NOMO-1 (cell line): ENCODE data around the gene CEP43.

Experiments used
- DNase-seq, 2 experiments: peaks; one replicate each; lab custom pipeline; 2025; ENCODE audit not compliant: unreplicated experiment in 2 of 2; lab: John Stamatoyannopoulos, UW

CEP43 gene

GRCh38 chr6:166999145-166999883, at the start of gene CEP43:
Gene CEP43, plus strand, starts transcription at chr6:166999397. Its CDS starts 16 bp downstream, at chr6:166999413.
- DNase-seq = peak; percentile 93 to 97

- no peak for DNase-seq
Observed at GRCh38 chr6:166949528-166950442, 49.4 kb upstream of the CEP43 start.

- DNase-seq = no peak
Observed at GRCh38 chr6:166950443-166950821, 48.8 kb upstream of the CEP43 start.

GRCh38 chr6:166950892-166951669, 48.1 kb upstream of the CEP43 start:
- peak in 1 of 2 experiments; percentile 23 for DNase-seq

GRCh38 chr6:166951670-166952060, 47.5 kb upstream of the CEP43 start:
- DNase-seq = no peak

- no peak for DNase-seq
Observed at GRCh38 chr6:166952121-166952520, 47.1 kb upstream of the CEP43 start.

GRCh38 chr6:166952567-166953486, 46.4 kb upstream of the CEP43 start:
- DNase-seq = no peak

DNA sequence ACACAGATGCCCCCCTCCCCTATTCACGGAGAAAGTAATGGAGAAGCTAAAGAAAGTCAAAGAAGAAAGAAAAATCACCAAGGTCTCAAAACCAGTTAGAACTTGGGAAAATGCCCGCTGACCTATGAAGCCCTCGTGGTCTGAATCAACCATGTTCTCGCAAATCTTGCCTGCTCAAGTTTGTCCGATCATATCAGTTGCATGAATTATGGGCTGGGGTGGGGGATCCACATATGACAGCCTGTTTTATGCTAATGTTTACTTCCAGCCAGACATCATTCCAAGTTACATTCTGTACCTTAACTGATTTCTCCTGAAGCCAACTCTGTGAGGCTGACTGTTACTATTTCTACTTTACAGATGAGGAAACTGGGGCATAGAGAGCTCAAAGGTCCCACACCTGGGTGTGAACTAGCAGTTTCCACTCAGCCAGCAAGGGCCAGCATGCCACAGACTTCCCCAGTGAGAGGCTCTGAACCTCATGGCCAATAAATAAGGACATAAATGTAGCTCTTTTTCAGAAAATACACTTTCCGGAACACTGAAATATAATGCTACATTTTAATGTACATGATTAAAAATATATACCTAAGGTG, 45.0 kb upstream of the CEP43 start:
- no peak for DNase-seq

DNA sequence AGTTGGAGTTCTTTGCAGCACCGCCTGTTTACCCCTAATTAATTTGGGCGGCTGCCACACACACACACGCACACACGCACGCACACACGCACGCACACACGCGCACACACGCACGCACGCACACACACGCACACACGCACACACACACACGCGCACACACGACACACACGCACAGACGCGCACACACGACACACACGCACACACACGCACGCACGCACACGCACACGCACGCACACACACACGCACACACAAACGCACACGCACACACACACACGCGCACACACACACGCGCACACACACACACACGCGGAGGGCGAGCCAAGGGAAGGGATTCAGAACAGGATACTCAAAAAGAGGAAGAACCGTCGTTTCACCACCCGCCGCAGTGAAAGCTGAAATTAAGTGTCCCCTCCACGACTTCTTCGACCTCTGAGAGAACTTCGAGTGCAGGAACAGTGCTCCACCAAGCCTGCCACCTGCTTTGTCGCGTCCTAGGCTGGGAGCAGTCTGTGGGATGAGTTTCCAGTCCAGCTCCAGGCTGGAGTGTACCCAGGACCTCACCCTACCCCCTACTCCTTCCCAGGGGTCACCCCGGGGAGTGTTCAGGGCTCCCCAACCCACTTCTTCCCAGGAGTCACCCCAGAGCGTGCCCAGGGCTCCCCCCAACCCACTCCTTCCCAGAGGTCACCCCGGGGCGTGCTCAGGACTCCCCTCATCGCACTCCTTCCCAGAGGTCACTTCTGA, 43.9 kb upstream of the CEP43 start:
- DNase-seq = peak; percentile 64 to 84

DNA sequence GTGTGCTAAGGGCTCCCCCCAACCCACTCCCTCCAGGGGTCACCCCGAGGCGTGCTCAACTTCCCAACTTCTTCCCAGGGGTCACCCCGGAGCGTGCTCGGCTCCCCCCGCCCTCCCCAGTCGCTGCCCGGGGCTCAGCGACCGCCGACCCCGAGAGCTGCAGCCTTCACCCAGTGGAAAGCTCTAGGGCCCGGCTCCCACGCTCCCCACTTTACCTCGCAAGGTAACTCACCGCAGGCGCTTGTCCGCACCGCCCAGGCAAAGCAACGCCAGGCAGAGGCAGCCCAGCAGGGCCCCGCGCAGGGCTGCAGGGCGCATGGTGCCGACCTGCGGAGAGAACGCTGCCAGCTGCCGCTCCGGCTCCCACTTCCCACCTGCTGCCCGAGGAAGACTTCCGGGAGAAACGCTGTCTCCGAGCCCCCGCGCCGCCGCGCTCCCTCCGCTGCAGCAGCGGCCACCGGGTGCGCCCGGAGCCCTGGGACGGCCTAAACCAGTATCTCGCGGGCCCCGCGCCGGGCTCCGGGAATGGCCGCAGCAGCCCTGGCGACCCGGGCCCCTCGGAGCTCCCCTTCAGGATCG, 43.2 kb upstream of the CEP43 start:
- DNase-seq = peak in 1 of 2 experiments; percentile 14

DNA sequence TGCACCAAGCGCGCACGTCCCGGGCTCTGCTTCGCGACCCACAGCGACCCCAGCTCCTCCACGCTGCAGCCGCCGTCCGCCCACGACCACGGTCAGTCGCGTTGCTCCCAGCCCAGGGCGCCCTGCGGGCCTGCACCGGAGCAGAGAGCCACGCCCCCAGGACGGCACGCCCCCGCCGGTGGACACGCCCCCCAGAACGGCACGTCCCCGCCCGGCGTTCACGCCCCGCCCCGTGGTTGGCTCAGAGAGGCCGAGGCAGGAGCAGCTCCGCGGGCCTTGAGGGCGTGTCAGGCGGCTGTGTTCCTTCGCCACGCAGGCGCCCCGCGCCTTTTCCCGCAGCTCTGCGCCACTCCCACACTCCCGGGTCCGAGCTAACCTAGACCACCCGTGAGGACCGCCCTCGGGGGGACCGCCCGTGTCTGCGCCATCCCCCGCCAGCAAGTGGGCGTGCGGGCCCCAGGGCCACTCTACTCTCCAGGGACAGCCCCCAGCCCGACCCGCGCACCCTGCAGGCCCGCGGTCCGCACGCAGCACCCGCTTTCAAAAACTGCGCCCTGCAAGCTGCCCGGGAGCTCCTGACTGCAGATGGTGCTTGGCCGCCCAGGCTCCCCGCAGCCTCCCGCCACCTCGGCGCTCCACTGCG, 42.6 kb upstream of the CEP43 start, which contains the start of gene RNASET2:
RNASET2 (minus strand) TSS at position 107 of the 643 bp plus-strand sequence. CDS start 368 bp downstream, outside the sequence.
- DNase-seq = peak; percentile 82 to 91

DNA sequence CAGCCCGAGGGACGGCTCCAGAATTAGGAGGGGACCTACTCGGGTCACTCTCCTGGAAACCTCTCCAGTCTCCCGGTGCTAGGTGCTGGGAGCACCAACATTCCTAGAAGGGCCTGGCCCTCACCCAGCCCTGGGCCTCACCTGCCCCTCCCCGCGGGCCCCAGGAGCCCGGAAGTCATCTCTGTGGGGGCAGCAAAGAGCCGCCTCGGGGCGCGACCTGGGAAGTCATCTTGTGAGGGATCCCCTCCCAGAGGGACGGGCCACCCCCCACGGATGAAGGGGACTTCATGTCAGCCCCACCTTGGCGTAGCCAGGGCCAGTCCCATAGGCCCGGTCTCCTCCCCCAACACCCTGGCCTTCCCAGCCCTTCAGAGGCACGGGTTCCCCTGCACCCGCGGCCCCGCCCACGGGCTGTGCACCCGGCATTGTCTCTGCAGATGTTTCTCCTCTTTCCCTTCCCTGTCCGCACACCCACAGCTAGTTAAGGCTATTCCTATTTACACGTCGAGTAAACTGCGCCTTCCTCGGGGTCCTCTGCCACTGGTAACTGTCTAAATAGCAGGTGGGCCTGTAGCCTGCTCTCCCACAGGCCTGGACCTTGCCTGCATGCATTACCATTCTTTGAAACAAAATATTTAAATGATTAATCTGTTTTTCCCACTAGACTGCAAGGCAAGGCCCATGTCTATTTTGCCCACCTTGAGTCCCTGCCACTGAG, 42.0 kb upstream of the CEP43 start:
- DNase-seq = peak; percentile 39 to 64

- DNase-seq = no peak
Observed at GRCh38 chr6:166957805-166958076, 41.5 kb upstream of the CEP43 start.

GRCh38 chr6:166958926-166959861, 40.0 kb upstream of the CEP43 start:
- peak; percentile 75 to 83 for DNase-seq

GRCh38 chr6:166959911-166960608, 39.1 kb upstream of the CEP43 start:
- DNase-seq = no peak

GRCh38 chr6:166960609-166960978, 38.6 kb upstream of the CEP43 start:
- DNase-seq = no peak
